ENCODE results near the gene TRPT1. TPM values are rescaled to one million over a fixed set of nuclear protein-coding genes. Genes with fewer than 3 reads are reported as not detected.
A peak's percentile ranks its signal among the peaks of the same experiment; 100 is the strongest.

Gene TRPT1
- total RNA-seq, 1 donor from 2014 or later, result 39.7 TPM

GRCh38 chr11:64252003-64252872, 26.3 kb upstream of the TRPT1 start:
- Mint-ChIP-seq H3K9me3 (ENCODE audit: unreplicated experiment) (no peaks in the 10 kb centered on the region), H3K36me3 (ENCODE audit: unreplicated experiment) (no peaks in the 10 kb centered on the region), H3K27ac (ENCODE audit: unreplicated experiment) (peak overlapping the region; percentile 64), H3K27me3 (ENCODE audit: unreplicated experiment) (no peaks in the 10 kb centered on the region), H3K4me3 (ENCODE audit: unreplicated experiment) (peak overlapping the region; percentile 86), H3K4me1 (ENCODE audit: unreplicated experiment) (peaks cover 26% of the 10 kb centered on the region)
- no peak for DNase-seq (ENCODE audit: extremely low spot score, unreplicated experiment)
- TF ChIP-seq CTCF (IDR thresholded peaks at IDR 0.05), result peak; percentile 14

DNA sequence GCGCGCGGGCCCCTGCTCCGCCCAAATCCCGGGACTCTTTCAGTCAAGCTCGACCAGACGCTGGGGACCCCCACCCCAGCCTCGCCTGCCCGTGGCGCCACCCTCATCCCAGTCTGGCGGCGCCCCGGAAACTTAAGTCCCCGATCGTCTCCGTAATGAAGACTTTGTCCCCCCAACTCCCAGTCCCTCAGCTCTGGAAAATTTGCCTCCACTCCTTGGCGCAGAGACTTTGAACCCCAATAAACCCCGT, 25.7 kb upstream of the TRPT1 start:
- DNase-seq (ENCODE audit: extremely low spot score, unreplicated experiment), result no peak
- Mint-ChIP-seq H3K27me3 (ENCODE audit: unreplicated experiment) (no peaks in the 10 kb centered on the region), H3K9me3 (ENCODE audit: unreplicated experiment) (no peaks in the 10 kb centered on the region), H3K4me1 (ENCODE audit: unreplicated experiment) (peaks cover 26% of the 10 kb centered on the region), H3K36me3 (ENCODE audit: unreplicated experiment) (no peaks in the 10 kb centered on the region), H3K27ac (ENCODE audit: unreplicated experiment) (peak overlapping the region; percentile 64), H3K4me3 (ENCODE audit: unreplicated experiment) (peak overlapping the region; percentile 86)
- no peak for TF ChIP-seq CTCF (IDR thresholded peaks at IDR 0.05)

DNA sequence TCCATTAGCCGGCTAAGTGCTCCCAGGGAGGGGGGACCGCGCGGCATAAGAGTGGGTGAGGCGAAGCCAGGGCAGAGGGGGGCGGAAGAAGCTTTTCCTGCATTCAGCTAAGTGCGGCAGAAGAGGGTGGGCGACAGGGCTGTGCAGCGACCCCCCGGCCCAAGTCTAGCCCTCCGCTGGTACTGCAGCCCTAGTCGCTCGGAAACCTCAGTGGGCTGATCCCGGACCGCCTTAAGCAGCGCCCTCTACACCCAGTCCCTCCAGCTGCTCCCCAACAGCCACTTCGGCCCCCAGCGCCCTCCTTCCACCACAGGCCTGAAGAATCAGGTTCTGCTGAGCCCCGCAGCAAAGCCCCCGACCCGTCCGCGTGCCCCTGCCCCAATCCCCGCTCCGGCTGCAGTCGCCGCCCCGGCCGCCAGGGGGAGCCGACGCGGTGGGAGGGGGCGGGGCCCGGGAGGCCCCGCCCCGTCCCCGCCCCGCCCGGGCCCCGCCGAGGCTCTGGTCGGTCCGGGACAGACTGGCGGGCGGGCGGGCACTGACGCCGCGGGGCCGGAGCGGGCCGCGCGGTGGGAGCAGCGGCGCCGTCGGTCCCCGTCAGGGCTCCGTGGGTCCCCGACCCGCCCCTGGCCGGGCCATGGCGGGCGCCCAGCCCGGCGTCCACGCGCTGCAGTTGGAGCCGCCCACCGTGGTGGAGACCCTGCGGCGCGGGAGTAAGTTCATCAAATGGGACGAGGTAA, 25.2 kb upstream of the TRPT1 start, which contains the start of gene PLCB3:
Gene PLCB3 (plus strand): TSS at position 515 of the 737 bp plus-strand sequence. CDS start 120 bp downstream, at position 635.
- Mint-ChIP-seq H3K4me3 (ENCODE audit: unreplicated experiment) (peak within 1 kb of the TSS; percentile 86), H3K27ac (ENCODE audit: unreplicated experiment) (peak within 1 kb of the TSS; percentile 64), H3K9me3 (ENCODE audit: unreplicated experiment) (no peaks in the 10 kb centered on the region), H3K4me1 (ENCODE audit: unreplicated experiment) (peaks cover 26% of the 10 kb centered on the region), H3K36me3 (ENCODE audit: unreplicated experiment) (no peaks in the 10 kb centered on the region), H3K27me3 (ENCODE audit: unreplicated experiment) (no peaks in the 10 kb centered on the region)
- no peak for DNase-seq (ENCODE audit: extremely low spot score, unreplicated experiment)
- peak; percentile 82 for TF ChIP-seq CTCF (IDR thresholded peaks at IDR 0.05)

DNA sequence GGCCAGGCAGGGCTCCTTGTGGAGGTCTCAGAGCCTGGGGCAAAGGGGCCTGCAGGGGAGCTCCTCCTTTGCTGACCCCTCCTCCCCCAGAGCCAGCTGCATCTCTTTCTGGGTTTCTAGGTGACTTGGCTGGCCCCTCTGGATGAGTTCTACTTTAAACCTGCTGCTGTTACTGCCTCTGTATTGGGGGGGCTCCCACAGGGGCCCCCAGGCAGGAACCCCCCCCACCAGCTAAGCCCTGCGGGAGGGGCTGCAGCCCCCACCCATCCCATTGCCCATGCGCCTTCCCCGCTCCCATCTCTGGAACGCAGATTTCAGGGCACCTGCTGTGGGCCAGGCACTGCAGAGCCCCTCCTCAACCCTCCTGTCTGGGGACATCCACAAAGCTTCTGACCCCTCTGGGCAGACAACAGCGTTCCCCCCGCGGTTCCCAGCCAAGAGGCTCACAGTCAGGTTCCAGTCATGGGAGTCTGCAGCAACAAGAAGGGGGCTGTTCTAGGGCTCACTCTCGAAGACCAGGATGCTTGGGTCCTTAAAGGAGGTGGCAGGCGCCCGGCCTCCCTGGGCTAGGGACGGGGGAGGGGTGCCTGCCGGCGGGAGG, 24.5 kb upstream of the TRPT1 start:
- H3K36me3 Mint-ChIP-seq (ENCODE audit: unreplicated experiment), result no peaks in the 10 kb centered on the region
- no peak for TF ChIP-seq CTCF (IDR thresholded peaks at IDR 0.05)
- H3K27me3 Mint-ChIP-seq (ENCODE audit: unreplicated experiment), result no peaks in the 10 kb centered on the region
- peaks cover 26% of the 10 kb centered on the region for H3K4me1 Mint-ChIP-seq (ENCODE audit: unreplicated experiment)
- no peak for DNase-seq (ENCODE audit: extremely low spot score, unreplicated experiment)
- no peaks in the 10 kb centered on the region for H3K9me3 Mint-ChIP-seq (ENCODE audit: unreplicated experiment)
- peak overlapping the region; percentile 79 for H3K4me3 Mint-ChIP-seq (ENCODE audit: unreplicated experiment)
- H3K27ac Mint-ChIP-seq (ENCODE audit: unreplicated experiment), result no peak overlapping the region

Data from osteocyte (in vitro differentiated cells).